ENCODE data around the gene TRHDE.

TRHDE gene

GRCh38 chr12:72330301-72330700 lies 58.1 kb downstream of the TRHDE start:
- H3K27me3 Mint-ChIP-seq, result no peaks in the 10 kb centered on the region
- no peak overlapping the region for H3K27ac Mint-ChIP-seq
- H3K36me3 Mint-ChIP-seq (ENCODE audit: low read depth), result no peaks in the 10 kb centered on the region
- H3K4me1 Mint-ChIP-seq (ENCODE audit: low read depth), result no peaks in the 10 kb centered on the region
- H3K4me3 Mint-ChIP-seq, result no peak overlapping the region
- H3K9me3 Mint-ChIP-seq, result peaks cover 6% of the 10 kb centered on the region

GRCh38 chr12:72330784-72331183 lies 58.6 kb downstream of the TRHDE start:
- no peaks in the 10 kb centered on the region for H3K4me1 Mint-ChIP-seq (ENCODE audit: low read depth)
- no peaks in the 10 kb centered on the region for H3K27me3 Mint-ChIP-seq
- no peak overlapping the region for H3K27ac Mint-ChIP-seq
- H3K4me3 Mint-ChIP-seq, result no peak overlapping the region
- no peaks in the 10 kb centered on the region for H3K36me3 Mint-ChIP-seq (ENCODE audit: low read depth)
- H3K9me3 Mint-ChIP-seq, result peaks cover 6% of the 10 kb centered on the region

DNA sequence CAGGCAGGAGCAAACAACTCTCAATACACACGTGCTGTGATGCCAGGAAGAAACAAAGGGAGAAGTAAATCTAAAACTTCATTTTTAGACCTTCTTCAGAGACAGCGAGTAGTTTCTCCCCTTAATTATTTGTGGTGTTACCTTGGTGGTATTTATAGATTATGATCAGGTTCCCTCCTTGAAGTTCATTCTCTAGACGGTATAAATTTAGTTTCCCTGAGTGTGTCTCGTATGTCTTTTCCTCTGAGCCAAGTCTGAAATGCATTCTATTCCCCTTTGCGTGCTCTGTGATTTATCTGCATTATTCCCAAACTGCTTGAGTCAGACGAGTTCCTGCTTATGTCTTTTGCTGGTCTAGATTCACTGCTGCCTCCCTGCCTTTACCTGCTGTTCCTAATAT lies 65.2 kb downstream of the TRHDE start:
- Mint-ChIP-seq H3K27ac (no peak overlapping the region), H3K27me3 (no peaks in the 10 kb centered on the region), H3K36me3 (ENCODE audit: low read depth) (no peaks in the 10 kb centered on the region), H3K9me3 (no peaks in the 10 kb centered on the region), H3K4me3 (no peak overlapping the region), H3K4me1 (ENCODE audit: low read depth) (no peaks in the 10 kb centered on the region)

DNA sequence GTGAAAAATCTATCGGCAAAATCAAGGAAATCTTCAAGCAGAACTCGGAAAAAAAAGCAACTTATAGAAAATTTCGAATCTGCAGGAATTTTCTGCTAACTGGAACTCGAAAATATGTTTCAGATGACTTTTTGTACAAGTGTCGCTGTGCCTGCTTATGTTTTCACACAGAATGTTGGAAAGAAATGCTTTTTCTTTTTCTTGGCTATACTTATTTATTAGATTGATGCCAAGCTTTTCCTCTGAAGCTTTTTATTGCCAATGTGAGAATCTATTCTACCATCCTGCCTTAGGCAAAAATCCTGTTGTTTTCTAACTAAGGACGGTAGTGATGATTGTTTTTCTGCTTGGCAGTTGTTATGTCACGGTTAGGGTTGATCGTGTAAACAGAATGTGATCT lies 65.8 kb downstream of the TRHDE start:
- Mint-ChIP-seq H3K9me3 (no peaks in the 10 kb centered on the region), H3K36me3 (ENCODE audit: low read depth) (no peaks in the 10 kb centered on the region), H3K4me1 (ENCODE audit: low read depth) (no peaks in the 10 kb centered on the region), H3K27ac (no peak overlapping the region), H3K27me3 (no peaks in the 10 kb centered on the region), H3K4me3 (no peak overlapping the region)

DNA sequence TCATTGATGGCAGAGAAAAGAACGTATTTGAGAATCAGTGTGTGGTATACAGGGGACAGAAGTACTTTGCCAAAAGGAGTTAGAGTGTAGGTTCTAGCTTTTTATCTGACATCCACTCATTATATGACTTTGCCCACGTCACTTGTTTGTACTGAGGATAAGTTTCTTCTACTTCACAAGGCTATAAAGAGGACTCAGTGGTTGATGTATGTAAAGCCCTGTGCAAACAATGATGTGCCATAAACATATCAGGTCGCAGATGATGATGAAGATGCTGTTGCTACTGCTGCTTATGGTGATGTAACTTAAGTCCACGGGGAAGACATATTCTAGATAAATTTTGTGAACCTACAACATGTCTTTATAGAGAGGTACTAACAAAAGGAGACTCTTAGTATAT lies 66.3 kb downstream of the TRHDE start:
- Mint-ChIP-seq H3K4me3 (no peak overlapping the region), H3K9me3 (no peaks in the 10 kb centered on the region), H3K27ac (no peak overlapping the region), H3K4me1 (ENCODE audit: low read depth) (no peaks in the 10 kb centered on the region), H3K36me3 (ENCODE audit: low read depth) (no peaks in the 10 kb centered on the region), H3K27me3 (no peaks in the 10 kb centered on the region)

DNA sequence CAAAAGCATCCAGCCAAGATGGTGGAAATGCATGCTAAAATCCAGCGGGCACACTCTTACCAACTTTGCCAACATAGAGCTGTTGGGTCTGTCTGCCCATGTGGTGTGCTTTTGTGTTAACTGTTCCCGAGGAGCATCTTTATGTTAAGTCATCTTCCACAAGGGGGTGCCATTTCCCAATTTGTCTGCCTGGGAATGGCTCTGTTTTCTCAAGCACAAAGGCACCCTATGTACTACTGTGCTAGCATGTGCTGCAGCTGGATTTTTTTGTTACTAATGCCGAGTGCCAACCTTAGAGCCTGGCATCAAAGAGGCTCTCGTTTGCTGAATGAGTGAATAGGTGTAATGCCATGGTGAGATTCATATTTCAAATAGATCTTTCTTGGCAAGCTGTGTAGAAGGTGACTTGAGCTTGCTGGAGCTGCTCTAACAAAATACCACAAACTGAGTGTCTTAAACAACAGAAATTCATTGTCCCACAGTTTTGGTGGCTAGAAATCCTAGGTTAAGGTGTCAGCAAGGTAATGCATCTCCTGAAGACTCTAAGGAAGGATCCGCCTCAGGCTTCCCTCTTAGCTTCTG lies 74.3 kb downstream of the TRHDE start:
- no peak overlapping the region for H3K27ac Mint-ChIP-seq
- no peaks in the 10 kb centered on the region for H3K36me3 Mint-ChIP-seq (ENCODE audit: low read depth)
- no peak overlapping the region for H3K4me3 Mint-ChIP-seq

GRCh38 chr12:72349491-72349890 lies 77.3 kb downstream of the TRHDE start:
- Mint-ChIP-seq H3K4me3 (no peak overlapping the region), H3K27me3 (no peaks in the 10 kb centered on the region), H3K36me3 (ENCODE audit: low read depth) (no peaks in the 10 kb centered on the region), H3K9me3 (no peaks in the 10 kb centered on the region), H3K4me1 (ENCODE audit: low read depth) (no peaks in the 10 kb centered on the region), H3K27ac (no peak overlapping the region)

More for the DNA sequence above, 74.3 kb downstream of the TRHDE start:
- Mint-ChIP-seq H3K27me3 (no peaks in the 10 kb centered on the region), H3K9me3 (no peaks in the 10 kb centered on the region), H3K4me1 (ENCODE audit: low read depth) (no peaks in the 10 kb centered on the region)

DNA sequence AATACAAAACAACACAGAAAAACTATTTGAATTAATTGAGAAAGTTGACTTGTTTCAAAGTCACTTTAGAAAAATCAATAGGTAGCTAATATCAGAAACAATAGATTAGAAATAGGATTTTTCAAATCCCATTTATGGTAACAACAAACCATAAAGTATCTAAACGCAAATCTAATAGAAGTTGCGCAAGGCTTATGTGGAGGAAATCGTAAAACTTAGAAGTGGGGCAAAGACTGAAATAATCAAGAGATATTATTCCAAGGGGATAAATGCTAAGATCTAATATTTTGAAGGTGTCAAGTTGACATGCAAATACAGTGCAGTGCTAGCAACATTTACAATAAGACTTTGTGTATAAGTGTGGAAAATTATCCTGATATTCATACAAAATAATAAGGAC lies 87.2 kb downstream of the TRHDE start:
- Mint-ChIP-seq H3K36me3 (ENCODE audit: low read depth) (no peaks in the 10 kb centered on the region), H3K27ac (no peak overlapping the region), H3K4me3 (no peak overlapping the region), H3K27me3 (no peaks in the 10 kb centered on the region), H3K4me1 (ENCODE audit: low read depth) (no peaks in the 10 kb centered on the region), H3K9me3 (peaks cover 9% of the 10 kb centered on the region)

DNA sequence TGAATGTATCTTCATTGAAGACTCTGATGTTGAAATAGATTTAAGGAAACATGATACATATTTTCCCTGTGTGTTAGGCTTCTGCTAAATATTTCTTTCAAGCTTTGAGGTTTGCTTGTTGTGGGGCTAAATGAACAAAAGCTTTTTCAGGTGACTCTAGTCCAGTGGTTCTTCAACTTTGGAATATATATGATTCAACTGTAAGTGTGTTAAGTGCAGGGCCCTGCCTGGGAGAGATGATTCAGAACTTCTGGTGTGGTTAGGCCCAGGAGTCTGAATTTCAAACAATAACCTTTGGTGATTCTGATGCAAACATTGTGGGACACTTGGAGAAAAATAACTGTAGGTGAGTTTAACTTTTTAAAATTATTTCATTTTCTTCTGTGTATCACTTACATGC lies 93.0 kb downstream of the TRHDE start:
- H3K36me3 Mint-ChIP-seq (ENCODE audit: low read depth), result no peaks in the 10 kb centered on the region
- H3K27ac Mint-ChIP-seq, result no peak overlapping the region
- H3K27me3 Mint-ChIP-seq, result no peaks in the 10 kb centered on the region

DNA sequence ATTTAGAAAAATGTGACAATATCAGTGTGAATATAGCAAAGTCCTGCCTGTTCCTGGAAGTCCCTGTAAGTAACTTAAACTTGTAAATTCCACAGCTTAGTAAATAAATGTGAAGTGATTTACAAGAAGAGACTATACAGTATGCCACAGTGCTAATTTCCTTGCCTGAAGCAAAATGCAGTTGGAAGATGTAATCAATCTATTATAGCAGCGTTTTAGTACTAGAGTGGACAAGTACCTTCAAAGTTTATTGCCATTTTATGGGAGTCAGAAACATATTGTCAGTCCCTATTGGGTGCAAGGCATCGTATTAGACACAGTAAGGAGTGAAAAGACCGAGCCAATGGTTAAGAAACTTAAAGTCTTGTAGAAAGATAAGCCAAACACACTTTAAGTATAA lies 94.1 kb downstream of the TRHDE start:
- Mint-ChIP-seq H3K4me1 (ENCODE audit: low read depth) (no peaks in the 10 kb centered on the region), H3K9me3 (no peaks in the 10 kb centered on the region), H3K27me3 (no peaks in the 10 kb centered on the region), H3K27ac (no peak overlapping the region), H3K4me3 (no peak overlapping the region), H3K36me3 (ENCODE audit: low read depth) (no peaks in the 10 kb centered on the region)

More for the DNA sequence above, 93.0 kb downstream of the TRHDE start:
- no peaks in the 10 kb centered on the region for H3K4me1 Mint-ChIP-seq (ENCODE audit: low read depth)
- no peaks in the 10 kb centered on the region for H3K9me3 Mint-ChIP-seq
- H3K4me3 Mint-ChIP-seq, result no peak overlapping the region

DNA sequence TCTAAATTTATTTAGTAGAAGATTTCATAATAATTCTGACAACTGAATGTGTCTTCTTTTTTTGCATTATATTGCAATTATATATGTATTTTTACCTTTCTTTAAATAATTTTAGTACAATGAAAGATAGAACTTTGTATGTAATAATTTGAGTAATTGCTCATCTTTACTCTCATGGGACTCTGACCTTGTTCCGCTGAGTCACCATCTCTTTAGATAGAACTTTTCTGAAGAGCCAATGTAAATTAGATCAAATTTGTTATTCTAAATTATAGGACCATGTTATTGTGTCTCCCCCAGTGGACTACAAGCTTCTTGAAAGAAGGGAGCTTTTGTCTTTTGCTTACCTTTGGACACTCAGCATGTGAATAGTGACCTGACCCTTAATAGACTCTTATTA lies 96.1 kb downstream of the TRHDE start:
- H3K27ac Mint-ChIP-seq, result no peak overlapping the region
- no peaks in the 10 kb centered on the region for H3K9me3 Mint-ChIP-seq
- no peaks in the 10 kb centered on the region for H3K27me3 Mint-ChIP-seq

DNA sequence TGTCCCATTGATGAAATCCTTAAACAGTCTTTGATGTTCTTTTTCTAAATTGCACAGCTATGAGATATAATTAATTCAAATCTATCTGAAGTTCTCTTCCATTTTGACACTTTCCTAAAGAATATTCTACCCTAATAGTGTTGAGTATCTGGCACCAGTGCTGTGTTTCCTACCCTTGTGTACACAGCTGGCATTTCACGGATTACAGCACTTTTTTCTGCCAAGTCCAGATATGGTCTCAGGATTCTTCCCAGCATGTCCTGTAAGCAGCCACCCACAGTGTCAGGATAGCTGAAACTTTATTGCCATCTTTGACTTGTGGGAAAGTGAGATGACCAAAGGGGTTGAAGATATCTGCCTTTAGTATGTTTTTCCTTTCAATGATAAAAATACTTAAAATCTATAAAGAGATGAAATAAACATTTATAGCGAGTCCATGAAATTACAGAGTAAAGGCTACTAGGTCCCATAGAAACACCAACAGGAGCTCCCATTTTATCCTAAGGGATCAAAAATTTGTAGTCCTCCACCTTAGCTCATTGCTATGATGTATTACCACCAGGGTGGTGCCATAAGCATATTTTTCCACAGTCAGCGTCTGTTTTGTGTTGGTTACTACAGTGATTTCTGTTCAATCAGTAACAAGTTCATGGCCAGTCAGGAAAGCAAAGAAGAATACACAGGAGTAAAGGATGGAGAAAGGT lies 96.7 kb downstream of the TRHDE start:
- H3K27me3 Mint-ChIP-seq, result no peaks in the 10 kb centered on the region
- H3K36me3 Mint-ChIP-seq (ENCODE audit: low read depth), result no peaks in the 10 kb centered on the region
- no peaks in the 10 kb centered on the region for H3K4me1 Mint-ChIP-seq (ENCODE audit: low read depth)
- no peaks in the 10 kb centered on the region for H3K9me3 Mint-ChIP-seq
- no peak overlapping the region for H3K4me3 Mint-ChIP-seq
- H3K27ac Mint-ChIP-seq, result no peak overlapping the region

More for the DNA sequence above, 96.1 kb downstream of the TRHDE start:
- Mint-ChIP-seq H3K4me3 (no peak overlapping the region), H3K4me1 (ENCODE audit: low read depth) (no peaks in the 10 kb centered on the region), H3K36me3 (ENCODE audit: low read depth) (no peaks in the 10 kb centered on the region)

DNA sequence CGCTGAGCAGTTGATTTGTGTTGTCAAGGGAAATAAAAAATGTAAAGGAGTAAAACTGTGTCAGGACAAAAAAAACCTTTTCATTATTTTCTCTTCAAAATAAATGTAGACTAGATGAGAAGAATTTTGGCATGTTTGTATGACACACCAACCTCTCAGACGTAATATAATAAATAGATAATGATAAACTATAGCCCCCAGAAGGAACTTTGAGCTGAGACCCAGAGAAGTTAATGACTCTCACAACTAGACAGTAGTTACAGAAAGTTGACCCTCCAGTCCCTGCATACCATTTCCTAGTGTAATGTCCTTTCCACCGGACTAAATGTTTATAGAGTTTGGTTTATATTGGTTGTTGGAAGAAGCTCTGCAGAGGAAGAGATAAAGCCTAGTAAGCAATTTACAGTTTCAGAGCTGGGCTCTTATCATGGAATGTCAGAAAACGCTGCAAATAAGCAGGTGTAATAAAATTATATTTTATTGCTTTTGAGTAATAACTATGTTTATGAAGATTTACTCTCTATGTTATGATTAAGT lies 97.3 kb downstream of the TRHDE start:
- no peak overlapping the region for H3K4me3 Mint-ChIP-seq
- H3K27ac Mint-ChIP-seq, result no peak overlapping the region
- no peaks in the 10 kb centered on the region for H3K27me3 Mint-ChIP-seq
- no peaks in the 10 kb centered on the region for H3K9me3 Mint-ChIP-seq
- H3K36me3 Mint-ChIP-seq (ENCODE audit: low read depth), result no peaks in the 10 kb centered on the region
- no peaks in the 10 kb centered on the region for H3K4me1 Mint-ChIP-seq (ENCODE audit: low read depth)

GRCh38 chr12:72380441-72380840 lies 108.3 kb downstream of the TRHDE start:
- H3K36me3 Mint-ChIP-seq (ENCODE audit: low read depth), result no peaks in the 10 kb centered on the region
- peaks cover 15% of the 10 kb centered on the region for H3K9me3 Mint-ChIP-seq
- no peaks in the 10 kb centered on the region for H3K27me3 Mint-ChIP-seq
- no peaks in the 10 kb centered on the region for H3K4me1 Mint-ChIP-seq (ENCODE audit: low read depth)
- H3K4me3 Mint-ChIP-seq, result no peak overlapping the region
- no peak overlapping the region for H3K27ac Mint-ChIP-seq

- Mint-ChIP-seq H3K27me3 (no peaks in the 10 kb centered on the region), H3K36me3 (ENCODE audit: low read depth) (no peaks in the 10 kb centered on the region), H3K4me1 (ENCODE audit: low read depth) (no peaks in the 10 kb centered on the region), H3K27ac (no peak overlapping the region), H3K9me3 (peaks cover 4% of the 10 kb centered on the region), H3K4me3 (no peak overlapping the region)
Observed at GRCh38 chr12:72388322-72388721, 116.2 kb downstream of the TRHDE start.

DNA sequence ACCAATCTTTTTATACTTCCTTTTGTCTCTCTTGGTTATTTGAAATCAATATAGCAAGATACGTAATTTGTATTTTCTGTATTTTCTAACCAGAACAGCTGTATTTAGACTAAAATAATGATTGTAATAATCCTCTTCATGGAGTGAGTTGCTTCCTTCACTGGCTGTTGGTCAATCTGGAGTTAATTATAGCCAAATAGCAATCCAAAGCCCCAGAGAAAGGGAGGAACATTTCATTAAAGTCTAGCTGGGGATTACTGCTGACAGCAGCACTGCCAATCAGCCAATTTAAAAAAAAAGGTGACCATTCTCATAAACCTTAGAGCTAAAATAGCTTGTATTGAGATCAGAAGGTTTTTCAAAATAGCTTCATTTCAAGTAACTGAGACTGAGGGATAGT lies 118.0 kb downstream of the TRHDE start:
- Mint-ChIP-seq H3K27me3 (no peaks in the 10 kb centered on the region), H3K4me3 (no peak overlapping the region), H3K27ac (no peak overlapping the region), H3K36me3 (ENCODE audit: low read depth) (no peaks in the 10 kb centered on the region), H3K9me3 (peaks cover 4% of the 10 kb centered on the region), H3K4me1 (ENCODE audit: low read depth) (no peaks in the 10 kb centered on the region)
